OCI-LY7 (cell line): ENCODE data around the gene ODF2L. TPM values are rescaled to one million over a fixed set of nuclear protein-coding genes. Genes with fewer than 3 reads are reported as not detected.

ENCODE experiments used
- BruUV-seq: library from RNA; stranded (reverse); fragments of 400-500 nt; replicated peaks from 2 replicates; lab custom pipeline; 2021; lab: Mats Ljungman, UMichigan
- CTCF ChIA-PET: fragments of 300-600 bp; sonication (Branson Sonifier 250); formaldehyde crosslinking; loops from one replicate; lab custom pipeline; 2022; ENCODE audit warnings: antibody characterized with exemption; ENCODE audit not compliant: unreplicated experiment; lab: Charles Lee
- POLR2A ChIA-PET: fragments of 300-600 bp; sonication (Branson Sonifier 250); formaldehyde crosslinking; loops from one replicate; lab custom pipeline; 2022; ENCODE audit warnings: antibody characterized with exemption; lab: Charles Lee
- DNase-seq: peaks from one replicate; pipeline ENCODE4 v3.0.0-alpha.2; 2015; ENCODE audit warnings: low spot score
- H2AFZ ChIP-seq: fragments of 200-600 bp; sonication (generic), shearing (Covaris generic); 2 replicates; pipeline ENCODE4 v1.6.1; 2014; ENCODE audit warnings: mild to moderate bottlenecking, antibody characterized with exemption, low read length, moderate library complexity
- H3K27ac ChIP-seq: fragments of 200-600 bp; sonication (generic); 2 replicates; pipeline ENCODE4 v1.5.1; 2014; ENCODE audit warnings: mixed run types, low read depth, mild to moderate bottlenecking, moderate library complexity, low read length, inconsistent platforms; ENCODE audit not compliant: poor library complexity, severe bottlenecking
- H3K36me3 ChIP-seq: fragments of 200-600 bp; sonication (generic); 2 replicates; pipeline ENCODE4 v1.6.1; 2014; ENCODE audit warnings: mild to moderate bottlenecking, antibody characterized with exemption, low read length, moderate library complexity, mixed read lengths; ENCODE audit not compliant: insufficient read depth
- H3K4me1 ChIP-seq: fragments of 200-600 bp; sonication (generic); 2 replicates; pipeline ENCODE4 v1.5.1; 2014; ENCODE audit warnings: mild to moderate bottlenecking, low read length; ENCODE audit not compliant: insufficient read depth, poor library complexity, severe bottlenecking
- H3K4me2 ChIP-seq: fragments of 200-600 bp; sonication (generic); 2 replicates; pipeline ENCODE4 v1.6.1; 2014; ENCODE audit warnings: mild to moderate bottlenecking, low read length
- H3K4me3 ChIP-seq: fragments of 200-600 bp; sonication (generic); 2 replicates; pipeline ENCODE4 v1.5.1; 2014; ENCODE audit warnings: mild to moderate bottlenecking, low read depth, low read length; ENCODE audit not compliant: poor library complexity, severe bottlenecking
- H3K79me2 ChIP-seq: fragments of 200-600 bp; sonication (generic); 2 replicates; pipeline ENCODE4 v1.6.1; 2016; ENCODE audit warnings: low read depth, mild to moderate bottlenecking, low read length, moderate library complexity, mixed read lengths; ENCODE audit not compliant: insufficient read depth
- H3K9me2 ChIP-seq: fragments of 200-600 bp; sonication (generic); 2 replicates; pipeline ENCODE4 v1.6.1; 2016; ENCODE audit warnings: mild to moderate bottlenecking, low read length, mixed read lengths; ENCODE audit not compliant: insufficient read depth
- H3K9me3 ChIP-seq: fragments of 200-600 bp; sonication (generic); 2 replicates; pipeline ENCODE4 v1.6.1; 2014; ENCODE audit warnings: mild to moderate bottlenecking, mixed run types, low read length, mixed read lengths
- H4K20me1 ChIP-seq: fragments of 200-600 bp; sonication (generic); 2 replicates; pipeline ENCODE4 v1.6.1; 2014; ENCODE audit warnings: mild to moderate bottlenecking, antibody characterized with exemption, low read length, moderate library complexity, mixed read lengths; ENCODE audit not compliant: insufficient read depth
- CTCF ChIP-seq: fragments of 200-600 bp; sonication (generic); conservative IDR thresholded peaks from 2 replicates; pipeline ENCODE4 v1.5.1; 2014; ENCODE audit warnings: mild to moderate bottlenecking, antibody characterized with exemption, low read length, moderate library complexity, mixed read lengths
- EZH2phosphoT487 ChIP-seq: fragments of 200-600 bp; sonication (generic); IDR thresholded peaks from 2 replicates; pipeline ENCODE4 v1.6.1; 2018; ENCODE audit warnings: low read depth, borderline replicate concordance, mild to moderate bottlenecking, mixed run types, antibody characterized with exemption, low read length, moderate library complexity, mixed read lengths
- intact Hi-C: fragments of 100-400 bp; cut with micrococcal nuclease; formaldehyde crosslinking; loops from one replicate; pipeline ENCODE4 v1.10.0; 2022; ENCODE audit not compliant: unreplicated experiment
- total RNA-seq, 2 experiments: library from RNA; depleted of rRNA in 1 of 2; stranded (reverse); fragments of >200 nt in 1 of 2; shearing (Covaris generic) in 1 of 2; gene quantifications; 2 replicates each; pipeline ENCODE4 v1.2.3, GENCODE V29; 2014 to 2022

The ODF2L gene
- total RNA-seq, 2 experiments from 2014 or later = 24.7 to 44.8 TPM

GRCh38 chr1:86382878-86383277, 13.2 kb downstream of the ODF2L start:
- no TSS peak for BruUV-seq
- H3K4me1 ChIP-seq = no peaks in the 10 kb centered on the region
- no peaks in the 10 kb centered on the region; the same call in 1 of the 2 replicates for H3K79me2 ChIP-seq
- H3K27ac ChIP-seq = no peak overlapping the region
- peaks cover 13% of the 10 kb centered on the region for H3K36me3 ChIP-seq
- H3K4me2 ChIP-seq = no peak overlapping the region
- H3K9me3 ChIP-seq = peaks cover 3% of the 10 kb centered on the region; the same call in 1 of the 2 replicates
- no peaks in the 10 kb centered on the region for H3K9me2 ChIP-seq
- no peak for DNase-seq
- H3K4me3 ChIP-seq = no peak overlapping the region
- intact Hi-C loops = loop anchor here (5.0 kb wide), 2 partner anchors 89 to 319 kb away; partner anchors contain the start of gene SH3GLB1
- TF ChIP-seq CTCF (no peak), EZH2phosphoT487 (no peak)
- H2AFZ ChIP-seq = no peak overlapping the region
- ChIA-PET CTCF (no interaction called here), POLR2A (interaction anchor here (3.4 kb wide), 1 partner anchor 12 kb away, joined by 27 read pairs; the partner anchor contains the start of gene ODF2L)
- no peaks in the 10 kb centered on the region for H4K20me1 ChIP-seq

GRCh38 chr1:86381223-86381622, 14.9 kb downstream of the ODF2L start:
- TF ChIP-seq EZH2phosphoT487 = no peak
- TF ChIP-seq CTCF = no peak
- POLR2A ChIA-PET = no interaction called here
- Histone ChIP-seq H3K4me3 (no peak overlapping the region), H3K36me3 (peaks cover 30% of the 10 kb centered on the region), H3K27ac (no peak overlapping the region), H3K4me1 (no peaks in the 10 kb centered on the region), H3K79me2 (no peaks in the 10 kb centered on the region), H3K9me2 (no peaks in the 10 kb centered on the region), H2AFZ (no peak overlapping the region), H4K20me1 (no peaks in the 10 kb centered on the region), H3K9me3 (peaks cover 17% of the 10 kb centered on the region), H3K4me2 (no peak overlapping the region)
- no TSS peak for BruUV-seq
- CTCF ChIA-PET = no interaction called here
- DNase-seq = no peak
- intact Hi-C loops = loop anchor here (5.0 kb wide), 2 partner anchors 91 to 321 kb away; partner anchors contain the start of gene SH3GLB1

GRCh38 chr1:86380257-86380861, 15.8 kb downstream of the ODF2L start:
- no peak overlapping the region for H3K27ac ChIP-seq
- CTCF ChIA-PET = no interaction called here

More at GRCh38 chr1:86380257-86380861, 15.8 kb downstream of the ODF2L start:
- H4K20me1 ChIP-seq = no peaks in the 10 kb centered on the region
- H3K36me3 ChIP-seq = peaks cover 38% of the 10 kb centered on the region
- no peaks in the 10 kb centered on the region for H3K9me2 ChIP-seq
- no peak overlapping the region for H3K4me3 ChIP-seq
- H3K4me2 ChIP-seq = no peak overlapping the region
- intact Hi-C loops = loop anchor here (1.0 to 5.0 kb wide), 3 partner anchors 92 to 322 kb away; partner anchors contain the start of gene SH3GLB1
- no TSS peak for BruUV-seq
- peak; percentile 69 for DNase-seq
- TF ChIP-seq EZH2phosphoT487 (no peak), CTCF (peak; percentile 95)
- H3K79me2 ChIP-seq = no peaks in the 10 kb centered on the region
- no peaks in the 10 kb centered on the region for H3K4me1 ChIP-seq
- POLR2A ChIA-PET = interaction anchor here (0.5 to 1.0 kb wide), 3 partner anchors 12 to 860 kb away, joined by 3 read pairs; no protein-coding TSS in a partner anchor
- H3K9me3 ChIP-seq = peaks cover 17% of the 10 kb centered on the region
- H2AFZ ChIP-seq = no peak overlapping the region
